GM12873 (cell line): Measurements from ENCODE around the gene EEF1G.

Source experiments
- CTCF ChIP-seq: IDR thresholded peaks from 2 replicates; pipeline ENCODE4 v1.5.1; 2012; ENCODE audit warnings: low read depth, mild to moderate bottlenecking, moderate library complexity, low read length, control low read depth; ENCODE audit not compliant: insufficient read depth; ENCODE audit errors: missing control alignments

The EEF1G gene

GRCh38 chr11:62544581-62545436 is 28.9 kb downstream of the EEF1G start:
- TF ChIP-seq CTCF: no peak

GRCh38 chr11:62543680-62544444 is 29.8 kb downstream of the EEF1G start:
- no peak for TF ChIP-seq CTCF

GRCh38 chr11:62542750-62543567 is 30.7 kb downstream of the EEF1G start:
- peak; percentile 98 for TF ChIP-seq CTCF

GRCh38 chr11:62542111-62542745 is 31.5 kb downstream of the EEF1G start:
- TF ChIP-seq CTCF: no peak

GRCh38 chr11:62540804-62541701 is 32.6 kb downstream of the EEF1G start:
- TF ChIP-seq CTCF: no peak

GRCh38 chr11:62539238-62539925 is 34.3 kb downstream of the EEF1G start:
- TF ChIP-seq CTCF: no peak
